Raji (cell line): Measurements from ENCODE around the gene PIEZO1.
A peak's percentile ranks its signal among the peaks of the same experiment; 100 is the strongest.

Source experiments
- POLR2A ChIP-seq: IDR thresholded peaks from 2 replicates; pipeline ENCODE4 v1.6.1; 2011; ENCODE audit warnings: low read depth, low read length, control low read depth; ENCODE audit not compliant: insufficient read depth

Gene PIEZO1

GRCh38 chr16:88710556-88710955, 74.5 kb downstream of the PIEZO1 start:
- TF ChIP-seq POLR2A = no peak

- no peak for TF ChIP-seq POLR2A
Observed at GRCh38 chr16:88706965-88707826, 77.8 kb downstream of the PIEZO1 start.

- peak; percentile 76 for TF ChIP-seq POLR2A
Observed at GRCh38 chr16:88706229-88706964, 78.6 kb downstream of the PIEZO1 start, which contains the start of the genes CTU2 and RNF166. Gene CTU2, plus strand, starts transcription at chr16:88706503. Its CDS starts 28 bp downstream, at chr16:88706531. Gene RNF166, minus strand, starts transcription at chr16:88706408. Its CDS starts 83 bp downstream, at chr16:88706325.

- no peak for TF ChIP-seq POLR2A
Observed at GRCh38 chr16:88705801-88706228, 79.2 kb downstream of the PIEZO1 start.

GRCh38 chr16:88705076-88705684, 79.8 kb downstream of the PIEZO1 start:
- no peak for TF ChIP-seq POLR2A

- TF ChIP-seq POLR2A = no peak
Observed at GRCh38 chr16:88703486-88704309, 81.3 kb downstream of the PIEZO1 start.

- TF ChIP-seq POLR2A = no peak
Observed at GRCh38 chr16:88702371-88703210, 82.4 kb downstream of the PIEZO1 start.

- TF ChIP-seq POLR2A = no peak
Observed at GRCh38 chr16:88701581-88702370, 83.2 kb downstream of the PIEZO1 start.

- TF ChIP-seq POLR2A = 0 out of 2 replicates have a peak, but pooled peaks have one; percentile 23
Observed at GRCh38 chr16:88700636-88701482, 84.2 kb downstream of the PIEZO1 start.

- TF ChIP-seq POLR2A = no peak
Observed at GRCh38 chr16:88700322-88700635, 84.7 kb downstream of the PIEZO1 start.

- no peak for TF ChIP-seq POLR2A
Observed at GRCh38 chr16:88699180-88699579, 85.8 kb downstream of the PIEZO1 start.

- no peak for TF ChIP-seq POLR2A
Observed at GRCh38 chr16:88698646-88699045, 86.4 kb downstream of the PIEZO1 start.
